ENCODE results near the gene GDPD5. TPM values are rescaled to one million over a fixed set of nuclear protein-coding genes. Genes with fewer than 3 reads are reported as not detected.

The GDPD5 gene
- total and polyA plus RNA-seq, 2 donors (not counting 1 experiment from before 2014, with no cell fraction given) = 59.1 to 102 TPM

GRCh38 chr11:75547617-75548058, 21.9 kb upstream of the GDPD5 start:
- H2AFZ ChIP-seq (ENCODE audit: insufficient read depth, low read depth, low read length, poor library complexity, severe bottlenecking) = no peak overlapping the region

More at GRCh38 chr11:75547617-75548058, 21.9 kb upstream of the GDPD5 start:
- POLR2A ChIA-PET = no interaction called here
- Mint-ChIP-seq H3K9me3 (ENCODE audit: insufficient read depth) (no peaks in the 10 kb centered on the region), H3K27ac (no peak overlapping the region), H3K4me3 (no peak overlapping the region), H3K27me3 (peaks cover 14% of the 10 kb centered on the region), H3K4me1 (no peaks in the 10 kb centered on the region)
- H3K4me1 ChIP-seq (ENCODE audit: control insufficient read depth in 2 of 2, insufficient read depth in 2 of 2, low read length in 2 of 2) = no peaks in the 10 kb centered on the region
- H3K9ac ChIP-seq (ENCODE audit: low read length) = no peak overlapping the region
- no peak overlapping the region for H3K4me2 ChIP-seq (replicated peaks; ENCODE audit: low read depth, low read length, poor library complexity, severe bottlenecking)
- peaks cover 0 to 3% (median 0%) of the 10 kb centered on the region in 3 donors for H3K9me3 ChIP-seq (ENCODE audit: control extremely low read depth in 1 of 3, control insufficient read depth in 2 of 3, insufficient read depth in 1 of 3, low read length in 2 of 3)
- H3K36me3 ChIP-seq (replicated peaks in 1 of 2; ENCODE audit: control extremely low read depth in 1 of 2, control insufficient read depth in 1 of 2, extremely low read depth in 1 of 2, insufficient read depth in 2 of 2, low read length in 1 of 2) = no peaks in the 10 kb centered on the region
- no peaks in the 10 kb centered on the region for H4K20me1 ChIP-seq (ENCODE audit: control insufficient read depth, insufficient read depth, low read length, poor library complexity, severe bottlenecking)
- CTCF ChIA-PET = interaction anchor here (0.8 to 1.6 kb wide), 5 partner anchors 11 to 321 kb away, joined by 3 to 5 read pairs (median 4); no protein-coding TSS in a partner anchor
- no peak overlapping the region for H3K27ac ChIP-seq (ENCODE audit: low read length in 2 of 2)
- ATAC-seq (ENCODE audit: low read depth) (peak; percentile 47), DNase-seq (peak; percentile 66)
- peaks cover 0 to 20% (median 5%) of the 10 kb centered on the region in 4 experiments for H3K27me3 ChIP-seq (replicated peaks in 1 of 4; ENCODE audit: control extremely low read depth in 1 of 4, control insufficient read depth in 3 of 4, insufficient read depth in 4 of 4, low read length in 3 of 4)
- peak; percentile 84 for TF ChIP-seq CTCF (IDR thresholded peaks at IDR 0.05)
- TF ChIP-seq EZH2 (IDR thresholded peaks at IDR 0.05; ENCODE audit: borderline replicate concordance, insufficient read depth, low read depth, low read length, poor library complexity, severe bottlenecking) = no peak
- intact Hi-C loops (cut with micrococcal nuclease) = loop anchor here (1.0 kb wide), 3 partner anchors 159 to 771 kb away; partner anchors contain the start of gene DGAT2
- no peak overlapping the region for H3K4me3 ChIP-seq (ENCODE audit: control extremely low read depth in 1 of 5, extremely low read depth in 1 of 5, insufficient read depth in 1 of 5, low read depth in 2 of 5, low read length in 4 of 5)
- no peaks in the 10 kb centered on the region for H3K79me2 ChIP-seq (ENCODE audit: control insufficient read depth, insufficient read depth, low read length)
- 26% methylated on average over 7 of the region's 7 CpGs for WGBS (ENCODE audit: insufficient coverage)
